SK-N-SH treated with all-trans-retinoic acid at 6 μM for 48 hours (cell line): Measurements from ENCODE around the gene CXCL17.
A peak's percentile ranks its signal among the peaks of the same experiment; 100 is the strongest.

Source experiments
- ATAC-seq: fragments of 200-7000 bp; cut with Tn5 transposase; 3 replicates; pipeline ENCODE4 v1.9.1; 2020; ENCODE audit warnings: mild to moderate bottlenecking, moderate library complexity
- ARNTL ChIP-seq: fragments of 450-650 bp; formaldehyde crosslinking; IDR thresholded peaks from 2 replicates; pipeline ENCODE4 v1.5.0; 2020; ENCODE audit warnings: low read depth, mild to moderate bottlenecking, moderate library complexity, borderline replicate concordance
- BACH2 ChIP-seq: fragments of 250-450 bp; sonication (Bioruptor Pico); IDR thresholded peaks from 2 replicates; pipeline ENCODE4 v1.9.0; 2021; ENCODE audit warnings: mild to moderate bottlenecking, borderline replicate concordance
- CSDC2 ChIP-seq: fragments of 250-450 bp; sonication (Bioruptor Pico); IDR thresholded peaks from 2 replicates; pipeline ENCODE4 v1.5.0; 2020; ENCODE audit warnings: mild to moderate bottlenecking, moderate library complexity
- CSRNP3 ChIP-seq: fragments of 250-450 bp; sonication (Bioruptor Pico); IDR thresholded peaks from 2 replicates; pipeline ENCODE4 v1.5.1; 2021; ENCODE audit warnings: mild to moderate bottlenecking, moderate library complexity
- ESRRG ChIP-seq: fragments of 250-450 bp; sonication (Bioruptor Pico); IDR thresholded peaks from 2 replicates; pipeline ENCODE4 v1.6.1; 2021; ENCODE audit warnings: mild to moderate bottlenecking
- GLIS3 ChIP-seq: fragments of 250-450 bp; sonication (Bioruptor Pico); IDR thresholded peaks from 2 replicates; pipeline ENCODE4 v1.5.0; 2020; ENCODE audit warnings: mild to moderate bottlenecking, moderate library complexity
- ISL1 ChIP-seq: fragments of 250-450 bp; sonication (Bioruptor Pico); IDR thresholded peaks from 2 replicates; pipeline ENCODE4 v2.1.2; 2022; ENCODE audit warnings: mild to moderate bottlenecking, moderate library complexity
- PATZ1 ChIP-seq: fragments of 250-450 bp; sonication (Bioruptor Pico); IDR thresholded peaks from 2 replicates; pipeline ENCODE4 v1.8.0; 2020; ENCODE audit warnings: mild to moderate bottlenecking, moderate library complexity, borderline replicate concordance
- PPARA ChIP-seq: fragments of 250-450 bp; sonication (Bioruptor Pico); IDR thresholded peaks from 2 replicates; pipeline ENCODE4 v1.5.0; 2020; ENCODE audit warnings: mild to moderate bottlenecking, borderline replicate concordance
- RARB ChIP-seq: fragments of 250-450 bp; sonication (Bioruptor Pico); IDR thresholded peaks from 2 replicates; pipeline ENCODE4 v1.8.0; 2021; ENCODE audit warnings: mild to moderate bottlenecking, moderate library complexity
- SNAI2 ChIP-seq: fragments of 250-450 bp; sonication (Bioruptor Pico); IDR thresholded peaks from 2 replicates; pipeline ENCODE4 v1.5.0; 2020; ENCODE audit warnings: mild to moderate bottlenecking, moderate library complexity
- TCF4 ChIP-seq: fragments of 250-450 bp; sonication (Bioruptor Pico); IDR thresholded peaks from 2 replicates; pipeline ENCODE4 v1.8.0; 2021; ENCODE audit warnings: mild to moderate bottlenecking, moderate library complexity, borderline replicate concordance
- TOX ChIP-seq: fragments of 250-450 bp; sonication (Bioruptor Pico); IDR thresholded peaks from 2 replicates; pipeline ENCODE4 v1.8.0; 2021; ENCODE audit warnings: mild to moderate bottlenecking, moderate library complexity, borderline replicate concordance
- ZC3H10 ChIP-seq: fragments of 250-450 bp; sonication (Bioruptor Pico); IDR thresholded peaks from 2 replicates; pipeline ENCODE4 v1.5.1; 2021; ENCODE audit warnings: mild to moderate bottlenecking, moderate library complexity
- ZFP3 ChIP-seq: fragments of 250-450 bp; sonication (Bioruptor Pico); IDR thresholded peaks from 2 replicates; pipeline ENCODE4 v1.5.0; 2020; ENCODE audit warnings: mild to moderate bottlenecking, moderate library complexity
- ZFP30 ChIP-seq: fragments of 450-650 bp; formaldehyde crosslinking; IDR thresholded peaks from 2 replicates; pipeline ENCODE4 v1.5.0; 2022; ENCODE audit warnings: mild to moderate bottlenecking, moderate library complexity
- ZNF565 ChIP-seq: fragments of 450-650 bp; formaldehyde crosslinking; conservative IDR thresholded peaks from 2 replicates; pipeline ENCODE4 v1.5.0; 2020; ENCODE audit warnings: low read depth, mild to moderate bottlenecking, moderate library complexity
- ZNF70 ChIP-seq: fragments of 450-650 bp; formaldehyde crosslinking; IDR thresholded peaks from 2 replicates; pipeline ENCODE4 v1.5.0; 2020; ENCODE audit warnings: mild to moderate bottlenecking, moderate library complexity
- ZNF8 ChIP-seq: fragments of 450-650 bp; formaldehyde crosslinking; IDR thresholded peaks from 2 replicates; pipeline ENCODE4 v1.5.0; 2020; ENCODE audit warnings: mild to moderate bottlenecking, moderate library complexity
- TF ChIP-seq, protein P1 (sequence below): fragments of 250-450 bp; sonication (Bioruptor Pico); IDR thresholded peaks from 2 replicates; pipeline ENCODE4 v1.5.1; 2020; ENCODE audit warnings: low read depth, mild to moderate bottlenecking, moderate library complexity
- TF ChIP-seq, protein P2 (sequence below): fragments of 250-450 bp; sonication (Bioruptor Pico); IDR thresholded peaks from 2 replicates; pipeline ENCODE4 v1.8.0; 2021; ENCODE audit warnings: low read depth, mild to moderate bottlenecking, moderate library complexity, borderline replicate concordance
- TF ChIP-seq, protein P3 (sequence below): fragments of 250-450 bp; sonication (Bioruptor Pico); IDR thresholded peaks from 2 replicates; pipeline ENCODE4 v1.5.0; 2020; ENCODE audit warnings: mild to moderate bottlenecking, moderate library complexity

The CXCL17 gene

DNA sequence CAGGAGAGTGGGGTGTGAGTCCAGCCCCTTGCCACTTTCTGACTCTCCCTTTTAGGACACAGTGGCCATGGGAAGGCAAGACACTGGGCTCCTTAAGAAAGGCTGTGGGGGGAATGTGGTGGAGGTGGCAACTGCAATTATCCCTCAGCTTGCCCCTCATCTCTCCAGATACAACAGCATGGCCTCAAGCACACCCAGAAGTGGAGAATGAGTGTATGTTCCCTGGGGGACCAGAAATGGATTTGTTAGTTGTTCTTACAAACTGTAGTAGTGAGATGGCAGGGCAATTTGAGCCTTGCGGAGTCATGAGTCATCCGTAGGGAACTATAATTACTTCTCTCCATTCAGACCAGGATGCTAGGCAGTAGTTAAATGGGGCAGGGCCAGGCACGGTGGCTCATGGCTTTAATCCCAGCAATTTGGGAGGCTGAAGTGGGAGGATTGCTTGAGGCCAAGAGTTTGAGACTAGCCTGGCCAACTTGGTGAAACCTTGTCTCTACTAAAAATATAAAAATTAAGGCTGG lies 25.6 kb upstream of the CXCL17 start:
- TF ChIP-seq TOX (no peak), GLIS3 (CRISPR knock-in tag) (no peak), ZNF70 (CRISPR knock-in tag) (no peak), TCF4 (CRISPR knock-in tag) (no peak), ZFP30 (CRISPR knock-in tag) (no peak), ZNF8 (CRISPR knock-in tag) (no peak), ISL1 (no peak), PPARA (no peak), RARB (no peak)
- TF ChIP-seq, protein P1, sequence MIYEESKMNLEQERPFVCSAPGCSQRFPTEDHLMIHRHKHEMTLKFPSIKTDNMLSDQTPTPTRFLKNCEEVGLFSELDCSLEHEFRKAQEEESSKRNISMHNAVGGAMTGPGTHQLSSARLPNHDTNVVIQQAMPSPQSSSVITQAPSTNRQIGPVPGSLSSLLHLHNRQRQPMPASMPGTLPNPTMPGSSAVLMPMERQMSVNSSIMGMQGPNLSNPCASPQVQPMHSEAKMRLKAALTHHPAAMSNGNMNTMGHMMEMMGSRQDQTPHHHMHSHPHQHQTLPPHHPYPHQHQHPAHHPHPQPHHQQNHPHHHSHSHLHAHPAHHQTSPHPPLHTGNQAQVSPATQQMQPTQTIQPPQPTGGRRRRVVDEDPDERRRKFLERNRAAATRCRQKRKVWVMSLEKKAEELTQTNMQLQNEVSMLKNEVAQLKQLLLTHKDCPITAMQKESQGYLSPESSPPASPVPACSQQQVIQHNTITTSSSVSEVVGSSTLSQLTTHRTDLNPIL: no peak
- TF ChIP-seq, protein P2, sequence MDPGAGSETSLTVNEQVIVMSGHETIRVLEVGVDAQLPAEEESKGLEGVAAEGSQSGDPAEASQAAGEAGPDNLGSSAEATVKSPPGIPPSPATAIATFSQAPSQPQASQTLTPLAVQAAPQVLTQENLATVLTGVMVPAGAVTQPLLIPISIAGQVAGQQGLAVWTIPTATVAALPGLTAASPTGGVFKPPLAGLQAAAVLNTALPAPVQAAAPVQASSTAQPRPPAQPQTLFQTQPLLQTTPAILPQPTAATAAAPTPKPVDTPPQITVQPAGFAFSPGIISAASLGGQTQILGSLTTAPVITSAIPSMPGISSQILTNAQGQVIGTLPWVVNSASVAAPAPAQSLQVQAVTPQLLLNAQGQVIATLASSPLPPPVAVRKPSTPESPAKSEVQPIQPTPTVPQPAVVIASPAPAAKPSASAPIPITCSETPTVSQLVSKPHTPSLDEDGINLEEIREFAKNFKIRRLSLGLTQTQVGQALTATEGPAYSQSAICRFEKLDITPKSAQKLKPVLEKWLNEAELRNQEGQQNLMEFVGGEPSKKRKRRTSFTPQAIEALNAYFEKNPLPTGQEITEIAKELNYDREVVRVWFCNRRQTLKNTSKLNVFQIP: no peak
- ATAC-seq: peak; percentile 88

DNA sequence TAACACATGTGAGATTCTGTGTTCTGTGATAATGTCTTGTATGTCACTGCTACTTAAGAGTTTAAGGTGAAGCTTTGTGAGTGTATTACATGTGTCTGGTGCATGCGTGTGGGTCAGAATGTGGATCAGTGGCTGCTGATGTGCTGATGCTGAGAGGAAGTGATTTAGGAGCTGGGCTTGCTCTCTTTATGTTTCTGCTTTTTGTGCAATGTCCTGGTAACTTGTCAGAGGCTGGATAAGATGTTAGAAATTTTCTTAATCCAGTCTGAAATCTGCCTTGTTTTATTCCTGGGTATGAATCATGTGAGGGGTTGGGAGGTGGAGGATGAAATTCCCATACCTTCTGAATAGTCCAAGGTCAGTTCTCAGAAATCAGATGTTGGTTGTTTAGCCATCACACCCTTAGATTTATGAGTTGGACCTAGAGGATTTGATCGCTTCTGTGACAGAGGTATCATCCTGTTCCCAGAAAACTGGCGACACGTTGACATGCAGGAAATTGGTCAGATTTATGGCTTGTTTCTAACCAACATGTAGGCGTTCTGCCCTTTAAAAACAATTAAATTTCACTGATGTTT lies 24.5 kb upstream of the CXCL17 start:
- TF ChIP-seq ZC3H10 (no peak), ZNF565 (CRISPR knock-in tag) (no peak), PPARA (no peak), CSDC2 (no peak), BACH2 (no peak), ARNTL (CRISPR knock-in tag) (no peak), CSRNP3 (CRISPR knock-in tag) (no peak), ESRRG (no peak), ZFP3 (CRISPR knock-in tag) (no peak), TCF4 (CRISPR knock-in tag) (no peak), ISL1 (no peak), GLIS3 (CRISPR knock-in tag) (no peak), ZNF8 (CRISPR knock-in tag) (no peak), SNAI2 (CRISPR knock-in tag) (no peak), RARB (no peak), TOX (no peak), PATZ1 (CRISPR knock-in tag) (no peak)
- TF ChIP-seq, protein P3, sequence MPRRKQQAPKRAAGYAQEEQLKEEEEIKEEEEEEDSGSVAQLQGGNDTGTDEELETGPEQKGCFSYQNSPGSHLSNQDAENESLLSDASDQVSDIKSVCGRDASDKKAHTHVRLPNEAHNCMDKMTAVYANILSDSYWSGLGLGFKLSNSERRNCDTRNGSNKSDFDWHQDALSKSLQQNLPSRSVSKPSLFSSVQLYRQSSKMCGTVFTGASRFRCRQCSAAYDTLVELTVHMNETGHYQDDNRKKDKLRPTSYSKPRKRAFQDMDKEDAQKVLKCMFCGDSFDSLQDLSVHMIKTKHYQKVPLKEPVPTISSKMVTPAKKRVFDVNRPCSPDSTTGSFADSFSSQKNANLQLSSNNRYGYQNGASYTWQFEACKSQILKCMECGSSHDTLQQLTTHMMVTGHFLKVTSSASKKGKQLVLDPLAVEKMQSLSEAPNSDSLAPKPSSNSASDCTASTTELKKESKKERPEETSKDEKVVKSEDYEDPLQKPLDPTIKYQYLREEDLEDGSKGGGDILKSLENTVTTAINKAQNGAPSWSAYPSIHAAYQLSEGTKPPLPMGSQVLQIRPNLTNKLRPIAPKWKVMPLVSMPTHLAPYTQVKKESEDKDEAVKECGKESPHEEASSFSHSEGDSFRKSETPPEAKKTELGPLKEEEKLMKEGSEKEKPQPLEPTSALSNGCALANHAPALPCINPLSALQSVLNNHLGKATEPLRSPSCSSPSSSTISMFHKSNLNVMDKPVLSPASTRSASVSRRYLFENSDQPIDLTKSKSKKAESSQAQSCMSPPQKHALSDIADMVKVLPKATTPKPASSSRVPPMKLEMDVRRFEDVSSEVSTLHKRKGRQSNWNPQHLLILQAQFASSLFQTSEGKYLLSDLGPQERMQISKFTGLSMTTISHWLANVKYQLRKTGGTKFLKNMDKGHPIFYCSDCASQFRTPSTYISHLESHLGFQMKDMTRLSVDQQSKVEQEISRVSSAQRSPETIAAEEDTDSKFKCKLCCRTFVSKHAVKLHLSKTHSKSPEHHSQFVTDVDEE (CRISPR knock-in tag): no peak
- TF ChIP-seq, all 23 proteins: peak for 0
- ATAC-seq: peak; percentile 32

- peak; percentile 36 for ATAC-seq
- no peak for TF ChIP-seq ARNTL (CRISPR knock-in tag)
- no peak for TF ChIP-seq ISL1
- no peak for TF ChIP-seq ZNF8 (CRISPR knock-in tag)
Measured at GRCh38 chr19:42466521-42467182, 23.9 kb upstream of the CXCL17 start.
